HepG2 (cell line): ENCODE data around the gene POLR2B. TPM values are rescaled to one million over a fixed set of nuclear protein-coding genes. Genes with fewer than 3 reads are reported as not detected.

Experiments
- DNMT3B ChIP-seq: conservative IDR thresholded peaks from 2 replicates; pipeline ENCODE4 v1.6.1; 2016; ENCODE audit warnings: missing biosample characterization, control low read depth
- EEA1 ChIP-seq: sonication (generic); formaldehyde crosslinking; IDR thresholded peaks from 2 replicates; pipeline ENCODE4 v1.5.1; 2020; ENCODE audit warnings: mild to moderate bottlenecking, missing genetic modification reagents, borderline replicate concordance
- ISL2 ChIP-seq: sonication (generic); formaldehyde crosslinking; IDR thresholded peaks from 2 replicates; pipeline ENCODE4 v1.5.0; 2020; ENCODE audit warnings: missing genetic modification reagents
- KLF9 ChIP-seq: IDR thresholded peaks from 2 replicates; pipeline ENCODE4 v1.6.1; 2016; ENCODE audit warnings: low read depth
- NFE2 ChIP-seq: sonication (generic); formaldehyde crosslinking; IDR thresholded peaks from 2 replicates; pipeline ENCODE4 v1.4.0; 2020; ENCODE audit warnings: missing genetic modification reagents
- PCBP1 ChIP-seq: fragments of 200-400 bp; formaldehyde crosslinking; IDR thresholded peaks from 2 replicates; pipeline ENCODE4 v1.6.1; 2017; ENCODE audit warnings: mild to moderate bottlenecking, low read depth, low read length, borderline replicate concordance
- PPARG ChIP-seq: conservative IDR thresholded peaks from 2 replicates; pipeline ENCODE4 v1.6.1; 2016; ENCODE audit warnings: missing biosample characterization, missing genetic modification reagents
- RARG ChIP-seq: sonication (generic); formaldehyde crosslinking; IDR thresholded peaks from 2 replicates; pipeline ENCODE4 v1.4.0; 2020; ENCODE audit warnings: low read depth, mild to moderate bottlenecking, missing genetic modification reagents
- REPIN1 ChIP-seq: sonication (generic); formaldehyde crosslinking; IDR thresholded peaks from 2 replicates; pipeline ENCODE4 v1.8.0; 2022; ENCODE audit warnings: missing genetic modification reagents, low read depth, mild to moderate bottlenecking, borderline replicate concordance
- ZNF33B ChIP-seq: sonication (generic); formaldehyde crosslinking; IDR thresholded peaks from 2 replicates; pipeline ENCODE4 v1.5.1; 2020; ENCODE audit warnings: mild to moderate bottlenecking, missing genetic modification reagents
- ZNF468 ChIP-seq: sonication (generic); formaldehyde crosslinking; IDR thresholded peaks from 2 replicates; pipeline ENCODE4 v1.8.0; 2022; ENCODE audit warnings: mild to moderate bottlenecking, moderate library complexity, missing genetic modification reagents
- ZNF484 ChIP-seq: sonication (generic); formaldehyde crosslinking; IDR thresholded peaks from 2 replicates; pipeline ENCODE4 v1.5.1; 2020; ENCODE audit warnings: mild to moderate bottlenecking, low read depth, missing genetic modification reagents, borderline replicate concordance
- ZNF550 ChIP-seq: sonication (generic); formaldehyde crosslinking; IDR thresholded peaks from 2 replicates; pipeline ENCODE4 v1.4.0; 2020; ENCODE audit warnings: mild to moderate bottlenecking, missing genetic modification reagents, borderline replicate concordance
- ZNF652 ChIP-seq: IDR thresholded peaks from 2 replicates; pipeline ENCODE4 v1.6.1; 2016; ENCODE audit warnings: low read depth, borderline replicate concordance
- ZSCAN12 ChIP-seq: sonication (generic); formaldehyde crosslinking; IDR thresholded peaks from 2 replicates; pipeline ENCODE4 v1.9.0; 2021; ENCODE audit warnings: mild to moderate bottlenecking, missing genetic modification reagents
- polyA plus RNA-seq, 8 experiments: library from polyadenylated mRNA; depleted of rRNA in 3 of 8; stranded (reverse) in 7 of 8; unstranded in 1 of 8; fragments of >200 nt; fragmentation: Illumina TruSeq in 4 of 8; extraction: Trizol in 4 of 8; gene quantifications; 2 replicates each; pipeline versions ENCODE4 v1.2.1 to v1.2.3, GENCODE V29; 2011 to 2016; ENCODE audit warnings: low read depth in 4 of 8, missing spikeins in 1 of 8, mixed read lengths in 1 of 8; ENCODE audit not compliant: insufficient read depth in 1 of 8
- total RNA-seq, 5 experiments: library from RNA; depleted of rRNA; stranded (reverse); fragments of >200 nt; fragmentation: Illumina TruSeq; extraction: Trizol; gene quantifications; 2 replicates each; pipeline ENCODE4 v1.2.3, GENCODE V29; 2016; ENCODE audit warnings: low read depth in 1 of 5
- TF ChIP-seq, protein P1 (sequence below): sonication (generic); formaldehyde crosslinking; IDR thresholded peaks from 2 replicates; pipeline ENCODE4 v1.4.0; 2020; ENCODE audit warnings: mild to moderate bottlenecking, missing genetic modification reagents, borderline replicate concordance
- TF ChIP-seq, protein P2 (sequence below): IDR thresholded peaks from 2 replicates; pipeline ENCODE4 v1.6.1; 2016; ENCODE audit warnings: missing biosample characterization, missing genetic modification reagents, low read depth
- TF ChIP-seq, protein P3 (sequence below): IDR thresholded peaks from 2 replicates; pipeline ENCODE4 v1.6.1; 2018; ENCODE audit warnings: missing genetic modification reagents, mild to moderate bottlenecking, missing compliant biosample characterization
- TF ChIP-seq, protein P4 (sequence below): sonication (generic); formaldehyde crosslinking; IDR thresholded peaks from 2 replicates; pipeline ENCODE4 v1.8.1; 2022; ENCODE audit warnings: mild to moderate bottlenecking, missing genetic modification reagents
- TF ChIP-seq, protein P5 (sequence below): sonication (generic); formaldehyde crosslinking; IDR thresholded peaks from 2 replicates; pipeline ENCODE4 v1.9.0; 2022; ENCODE audit warnings: missing genetic modification reagents, mild to moderate bottlenecking, borderline replicate concordance
- TF ChIP-seq, protein P6 (sequence below): fragments of 450-650 bp; IDR thresholded peaks from 2 replicates; pipeline ENCODE4 v1.6.1; 2017

The POLR2B gene
- total and polyA plus RNA-seq, 2 of the 13 experiments (the other 11 are each of a cell fraction or from before 2014, with no cell fraction given), result 70.6 to 116 TPM

DNA sequence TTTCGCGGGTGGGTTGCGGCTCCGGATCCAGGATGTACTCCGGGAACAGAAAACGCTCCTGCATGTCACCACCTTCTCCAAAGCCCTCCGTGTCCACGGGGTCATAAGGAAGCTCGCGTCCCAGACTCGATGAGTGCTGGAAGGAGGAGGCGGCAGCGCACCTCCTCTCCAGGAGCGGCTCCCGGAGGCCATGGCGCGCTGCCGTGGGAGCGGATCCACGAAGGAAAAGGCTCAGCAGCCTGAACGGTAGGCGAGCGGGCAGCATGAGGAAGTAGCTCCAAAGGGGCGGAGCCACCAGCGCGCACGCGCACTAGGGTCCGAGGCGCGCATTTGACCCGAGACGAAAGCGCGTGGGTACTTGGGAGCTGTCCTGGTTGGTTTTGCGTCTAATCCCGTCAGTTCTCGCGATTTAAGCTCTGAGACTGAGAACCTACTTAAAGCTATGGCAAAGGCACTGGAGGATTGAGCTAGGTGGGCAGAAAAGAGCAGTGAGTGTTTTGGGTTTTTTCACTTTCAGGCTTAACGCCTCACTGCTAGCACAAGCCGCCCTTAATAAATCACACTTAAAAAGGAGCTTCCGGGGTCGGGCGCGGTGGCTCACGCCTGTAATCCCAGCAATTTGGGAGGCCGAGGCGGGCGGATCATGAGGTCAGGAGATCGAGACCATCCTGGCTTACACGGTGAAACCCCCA, 1.2 kb upstream of the POLR2B start, which contains the start of gene NOA1 (continued):
- no peak for TF ChIP-seq KLF9
- TF ChIP-seq DNMT3B (CRISPR knock-in tag), result no peak
- no peak for TF ChIP-seq ISL2 (CRISPR knock-in tag)
- no peak for TF ChIP-seq ZSCAN12
- no peak for TF ChIP-seq ZNF484
- no peak for TF ChIP-seq ZNF468 (CRISPR knock-in tag)
- TF ChIP-seq REPIN1 (CRISPR knock-in tag), result 0 out of 2 replicates have a peak, but pooled peaks have one; percentile 66
- no peak for TF ChIP-seq RARG (CRISPR knock-in tag)
- TF ChIP-seq, protein P1, sequence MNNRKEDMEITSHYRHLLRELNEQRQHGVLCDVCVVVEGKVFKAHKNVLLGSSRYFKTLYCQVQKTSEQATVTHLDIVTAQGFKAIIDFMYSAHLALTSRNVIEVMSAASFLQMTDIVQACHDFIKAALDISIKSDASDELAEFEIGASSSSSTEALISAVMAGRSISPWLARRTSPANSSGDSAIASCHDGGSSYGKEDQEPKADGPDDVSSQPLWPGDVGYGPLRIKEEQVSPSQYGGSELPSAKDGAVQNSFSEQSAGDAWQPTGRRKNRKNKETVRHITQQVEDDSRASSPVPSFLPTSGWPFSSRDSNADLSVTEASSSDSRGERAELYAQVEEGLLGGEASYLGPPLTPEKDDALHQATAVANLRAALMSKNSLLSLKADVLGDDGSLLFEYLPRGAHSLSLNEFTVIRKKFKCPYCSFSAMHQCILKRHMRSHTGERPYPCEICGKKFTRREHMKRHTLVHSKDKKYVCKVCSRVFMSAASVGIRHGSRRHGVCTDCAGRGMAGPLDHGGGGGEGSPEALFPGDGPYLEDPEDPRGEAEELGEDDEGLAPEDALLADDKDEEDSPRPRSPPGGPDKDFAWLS (CRISPR knock-in tag), result no peak
- TF ChIP-seq, protein P2, sequence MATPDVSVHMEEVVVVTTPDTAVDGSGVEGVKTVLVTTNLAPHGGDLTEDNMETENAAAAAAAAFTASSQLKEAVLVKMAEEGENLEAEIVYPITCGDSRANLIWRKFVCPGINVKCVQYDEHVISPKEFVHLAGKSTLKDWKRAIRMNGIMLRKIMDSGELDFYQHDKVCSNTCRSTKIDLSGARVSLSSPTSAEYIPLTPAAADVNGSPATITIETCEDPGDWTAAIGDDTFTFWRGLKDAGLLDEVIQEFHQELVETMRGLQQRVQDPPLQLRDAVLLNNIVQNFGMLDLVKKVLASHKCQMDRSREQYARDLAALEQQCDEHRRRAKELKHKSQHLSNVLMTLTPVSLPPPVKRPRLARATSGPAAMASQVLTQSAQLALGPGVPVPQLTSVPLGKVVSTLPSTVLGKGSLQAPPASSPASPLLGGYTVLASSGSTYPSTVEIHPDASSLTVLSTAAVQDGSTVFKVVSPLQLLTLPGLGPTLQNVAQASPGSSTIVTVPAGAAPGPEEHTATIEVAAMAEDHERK (CRISPR knock-in tag), result no peak
- no peak for TF ChIP-seq NFE2
- TF ChIP-seq PCBP1, result no peak
- TF ChIP-seq EEA1 (CRISPR knock-in tag), result 0 out of 2 replicates have a peak, but pooled peaks have one; percentile 5
- TF ChIP-seq ZNF33B (CRISPR knock-in tag), result 0 out of 2 replicates have a peak, but pooled peaks have one; percentile 47
- TF ChIP-seq, protein P3, sequence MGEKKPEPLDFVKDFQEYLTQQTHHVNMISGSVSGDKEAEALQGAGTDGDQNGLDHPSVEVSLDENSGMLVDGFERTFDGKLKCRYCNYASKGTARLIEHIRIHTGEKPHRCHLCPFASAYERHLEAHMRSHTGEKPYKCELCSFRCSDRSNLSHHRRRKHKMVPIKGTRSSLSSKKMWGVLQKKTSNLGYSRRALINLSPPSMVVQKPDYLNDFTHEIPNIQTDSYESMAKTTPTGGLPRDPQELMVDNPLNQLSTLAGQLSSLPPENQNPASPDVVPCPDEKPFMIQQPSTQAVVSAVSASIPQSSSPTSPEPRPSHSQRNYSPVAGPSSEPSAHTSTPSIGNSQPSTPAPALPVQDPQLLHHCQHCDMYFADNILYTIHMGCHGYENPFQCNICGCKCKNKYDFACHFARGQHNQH (CRISPR knock-in tag), result 0 out of 2 replicates have a peak, but pooled peaks have one; percentile 21
- TF ChIP-seq, protein P4, sequence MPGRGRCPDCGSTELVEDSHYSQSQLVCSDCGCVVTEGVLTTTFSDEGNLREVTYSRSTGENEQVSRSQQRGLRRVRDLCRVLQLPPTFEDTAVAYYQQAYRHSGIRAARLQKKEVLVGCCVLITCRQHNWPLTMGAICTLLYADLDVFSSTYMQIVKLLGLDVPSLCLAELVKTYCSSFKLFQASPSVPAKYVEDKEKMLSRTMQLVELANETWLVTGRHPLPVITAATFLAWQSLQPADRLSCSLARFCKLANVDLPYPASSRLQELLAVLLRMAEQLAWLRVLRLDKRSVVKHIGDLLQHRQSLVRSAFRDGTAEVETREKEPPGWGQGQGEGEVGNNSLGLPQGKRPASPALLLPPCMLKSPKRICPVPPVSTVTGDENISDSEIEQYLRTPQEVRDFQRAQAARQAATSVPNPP, result 0 out of 2 replicates have a peak, but pooled peaks have one; percentile 27
- TF ChIP-seq PPARG (CRISPR knock-in tag), result no peak
- TF ChIP-seq, protein P5, sequence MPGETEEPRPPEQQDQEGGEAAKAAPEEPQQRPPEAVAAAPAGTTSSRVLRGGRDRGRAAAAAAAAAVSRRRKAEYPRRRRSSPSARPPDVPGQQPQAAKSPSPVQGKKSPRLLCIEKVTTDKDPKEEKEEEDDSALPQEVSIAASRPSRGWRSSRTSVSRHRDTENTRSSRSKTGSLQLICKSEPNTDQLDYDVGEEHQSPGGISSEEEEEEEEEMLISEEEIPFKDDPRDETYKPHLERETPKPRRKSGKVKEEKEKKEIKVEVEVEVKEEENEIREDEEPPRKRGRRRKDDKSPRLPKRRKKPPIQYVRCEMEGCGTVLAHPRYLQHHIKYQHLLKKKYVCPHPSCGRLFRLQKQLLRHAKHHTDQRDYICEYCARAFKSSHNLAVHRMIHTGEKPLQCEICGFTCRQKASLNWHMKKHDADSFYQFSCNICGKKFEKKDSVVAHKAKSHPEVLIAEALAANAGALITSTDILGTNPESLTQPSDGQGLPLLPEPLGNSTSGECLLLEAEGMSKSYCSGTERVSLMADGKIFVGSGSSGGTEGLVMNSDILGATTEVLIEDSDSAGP (CRISPR knock-in tag), result peak; percentile 98
- no peak for TF ChIP-seq ZNF550 (CRISPR knock-in tag)
- TF ChIP-seq ZNF652 (CRISPR knock-in tag), result no peak
- TF ChIP-seq, protein P6, sequence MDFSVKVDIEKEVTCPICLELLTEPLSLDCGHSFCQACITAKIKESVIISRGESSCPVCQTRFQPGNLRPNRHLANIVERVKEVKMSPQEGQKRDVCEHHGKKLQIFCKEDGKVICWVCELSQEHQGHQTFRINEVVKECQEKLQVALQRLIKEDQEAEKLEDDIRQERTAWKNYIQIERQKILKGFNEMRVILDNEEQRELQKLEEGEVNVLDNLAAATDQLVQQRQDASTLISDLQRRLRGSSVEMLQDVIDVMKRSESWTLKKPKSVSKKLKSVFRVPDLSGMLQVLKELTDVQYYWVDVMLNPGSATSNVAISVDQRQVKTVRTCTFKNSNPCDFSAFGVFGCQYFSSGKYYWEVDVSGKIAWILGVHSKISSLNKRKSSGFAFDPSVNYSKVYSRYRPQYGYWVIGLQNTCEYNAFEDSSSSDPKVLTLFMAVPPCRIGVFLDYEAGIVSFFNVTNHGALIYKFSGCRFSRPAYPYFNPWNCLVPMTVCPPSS, result no peak
